ENCODE measurements around the gene HHIPL1. TPM values are rescaled to one million over a fixed set of nuclear protein-coding genes. Genes with fewer than 3 reads are reported as not detected.
"Not testable (repeated sequence)": the region's sequence is repeated elsewhere in the genome, so short reads cannot be mapped to it uniquely, and the experiment has no call there.

HHIPL1 gene
- total RNA-seq, 1 donor from 2014 or later: not detected

DNA sequence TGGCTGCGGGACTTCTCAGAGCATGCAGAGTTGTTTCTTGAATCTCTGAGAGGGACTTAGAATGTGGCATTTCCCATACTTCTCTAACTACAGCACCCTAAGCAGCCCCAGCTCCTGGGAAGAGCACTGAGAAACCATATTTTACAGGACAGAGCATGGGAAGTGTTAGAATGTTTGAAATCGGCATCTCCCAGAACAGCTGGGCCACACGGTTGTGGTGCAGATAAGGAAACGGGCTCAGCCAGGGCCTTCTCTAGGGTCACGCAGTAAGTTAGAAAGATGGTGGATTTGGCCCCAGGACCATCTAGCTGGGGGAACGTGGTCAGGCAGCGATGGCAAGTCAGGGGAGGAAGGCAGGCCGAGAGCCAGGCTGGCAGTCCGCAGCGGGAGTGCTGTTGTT is 10.5 kb upstream of the HHIPL1 start:
- no peak for DNase-seq
- Mint-ChIP-seq H3K27ac (no peak overlapping the region), H3K9me3 (no peaks in the 10 kb centered on the region), H3K4me1 (no peaks in the 10 kb centered on the region), H3K4me3 (no peak overlapping the region), H3K27me3 (peaks cover 3% of the 10 kb centered on the region), H3K36me3 (ENCODE audit: low read depth) (no peaks in the 10 kb centered on the region)
- intact Hi-C loops (cut with micrococcal nuclease): no loop called here

DNA sequence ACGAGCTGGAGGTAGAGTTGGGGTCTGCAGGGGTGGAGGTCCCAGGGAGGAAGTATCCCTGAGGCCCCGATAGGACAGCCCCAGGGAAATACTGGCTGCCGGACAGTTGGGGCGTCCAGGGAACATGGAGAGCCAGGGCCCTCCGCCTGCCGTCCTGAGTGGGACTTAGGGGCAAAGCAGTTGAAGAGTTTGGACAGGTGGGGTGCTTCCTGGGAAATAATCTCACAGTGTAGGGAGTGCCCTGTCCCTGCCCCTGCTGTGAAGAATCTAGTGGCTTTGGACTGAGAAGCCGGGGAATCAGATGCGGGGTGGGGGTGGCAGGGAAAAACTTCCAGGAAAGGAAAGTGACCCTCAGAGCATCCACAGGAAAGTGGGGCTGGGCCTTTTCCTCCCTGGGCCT is 9.8 kb upstream of the HHIPL1 start:
- Mint-ChIP-seq H3K36me3 (ENCODE audit: low read depth) (no peaks in the 10 kb centered on the region), H3K4me1 (no peaks in the 10 kb centered on the region), H3K9me3 (no peaks in the 10 kb centered on the region), H3K27ac (no peak overlapping the region), H3K27me3 (peaks cover 3% of the 10 kb centered on the region), H3K4me3 (no peak overlapping the region)
- intact Hi-C loops (cut with micrococcal nuclease): no loop called here
- DNase-seq: no peak

DNA sequence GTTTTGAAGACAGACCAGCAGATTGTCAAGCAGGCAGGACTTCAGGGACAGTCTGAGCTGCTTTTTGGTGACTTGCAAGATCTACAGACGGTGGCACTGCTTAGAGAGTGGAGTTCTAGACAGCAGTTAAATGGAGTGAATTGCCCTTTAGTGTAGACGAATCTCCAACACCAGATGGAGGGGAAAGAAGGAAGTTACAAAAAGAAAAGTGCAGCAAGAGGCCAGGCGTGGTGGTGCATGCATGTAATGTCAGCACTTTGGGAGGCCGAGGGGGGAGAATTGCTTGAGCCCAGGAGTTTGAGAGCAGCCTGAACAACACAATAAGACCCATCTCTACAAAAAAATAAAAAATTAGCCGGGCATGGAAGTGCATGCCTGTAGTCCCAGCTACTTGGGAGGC is 8.4 kb upstream of the HHIPL1 start:
- Mint-ChIP-seq H3K4me3 (no peak overlapping the region), H3K27me3 (peaks cover 3% of the 10 kb centered on the region), H3K9me3 (no peaks in the 10 kb centered on the region), H3K4me1 (no peaks in the 10 kb centered on the region), H3K36me3 (ENCODE audit: low read depth) (no peaks in the 10 kb centered on the region), H3K27ac (no peak overlapping the region)
- intact Hi-C loops (cut with micrococcal nuclease): no loop called here
- DNase-seq: no peak

DNA sequence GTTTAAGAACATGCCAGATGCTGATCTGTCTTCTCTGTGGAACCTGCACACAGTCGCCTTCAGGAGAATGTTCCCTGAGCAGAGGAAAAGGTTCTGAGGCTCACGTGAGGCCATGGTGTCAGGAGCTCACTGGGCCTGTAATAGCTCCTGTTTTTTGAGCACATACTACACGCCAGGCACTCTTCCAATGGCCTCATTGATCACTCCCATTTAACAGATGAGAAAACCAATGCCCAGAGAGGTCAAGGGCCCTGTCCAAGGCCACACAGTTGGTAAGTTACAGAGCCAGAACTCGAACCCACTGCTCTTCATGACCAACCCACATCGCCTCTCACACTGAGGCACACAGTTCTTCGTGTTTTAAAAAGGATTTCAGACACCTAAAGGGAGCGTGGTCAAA is 7.3 kb upstream of the HHIPL1 start:
- H3K4me3 Mint-ChIP-seq: no peak overlapping the region
- no peaks in the 10 kb centered on the region for H3K4me1 Mint-ChIP-seq
- no peak for DNase-seq
- H3K27ac Mint-ChIP-seq: no peak overlapping the region
- no peaks in the 10 kb centered on the region for H3K9me3 Mint-ChIP-seq
- peaks cover 5% of the 10 kb centered on the region for H3K27me3 Mint-ChIP-seq
- no peaks in the 10 kb centered on the region for H3K36me3 Mint-ChIP-seq (ENCODE audit: low read depth)
- intact Hi-C loops (cut with micrococcal nuclease): no loop called here

DNA sequence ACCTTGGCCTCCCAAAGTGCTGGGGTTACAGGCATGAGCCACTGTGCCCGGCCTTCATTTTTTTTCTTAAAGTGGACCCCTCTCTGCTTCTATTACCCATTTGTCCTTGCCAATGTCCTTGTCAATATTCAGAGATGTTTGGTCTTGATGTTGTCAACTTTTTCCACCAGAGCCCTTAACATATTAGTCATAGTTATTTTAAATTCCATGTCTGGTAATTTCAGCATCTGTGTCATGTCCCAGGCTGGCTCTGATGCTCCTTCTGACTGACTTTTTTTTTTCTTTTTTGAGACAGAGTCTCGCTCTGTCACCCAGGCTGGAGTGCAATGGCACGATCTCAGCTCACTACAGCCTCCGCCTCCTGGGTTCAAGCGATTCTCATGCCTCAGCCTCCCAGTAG is 2.2 kb upstream of the HHIPL1 start:
- H3K9me3 Mint-ChIP-seq; H3K4me1 Mint-ChIP-seq; DNase-seq; intact Hi-C loops (cut with micrococcal nuclease); H3K36me3 Mint-ChIP-seq (ENCODE audit: low read depth); H3K27ac Mint-ChIP-seq; H3K4me3 Mint-ChIP-seq: not testable (repeated sequence)
- peaks cover 27% of the 10 kb centered on the region for H3K27me3 Mint-ChIP-seq

DNA sequence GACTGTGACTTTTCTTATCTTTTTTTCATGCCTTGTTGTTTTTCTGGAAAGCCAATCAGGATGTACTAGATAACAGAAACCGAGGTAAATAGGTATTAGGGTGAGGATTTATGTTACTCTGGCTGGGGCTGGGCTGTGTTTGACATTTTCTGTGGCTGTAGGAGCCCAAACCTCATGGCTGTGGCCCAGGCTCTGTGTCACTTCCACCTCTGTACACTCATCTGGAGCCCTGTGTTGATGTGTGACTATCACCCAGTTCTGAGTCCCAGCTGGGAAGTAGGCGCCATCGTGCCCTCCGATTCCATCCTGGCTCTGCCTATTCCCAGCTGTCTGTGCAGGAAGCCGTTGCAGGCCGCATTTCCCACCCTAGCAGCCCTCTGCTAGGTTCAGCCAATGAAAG is 1.6 kb upstream of the HHIPL1 start:
- Mint-ChIP-seq H3K9me3 (no peaks in the 10 kb centered on the region), H3K36me3 (ENCODE audit: low read depth) (no peaks in the 10 kb centered on the region), H3K4me3 (no peak overlapping the region), H3K27ac (no peak overlapping the region), H3K4me1 (no peaks in the 10 kb centered on the region), H3K27me3 (peaks cover 27% of the 10 kb centered on the region)
- intact Hi-C loops (cut with micrococcal nuclease): no loop called here
- no peak for DNase-seq

DNA sequence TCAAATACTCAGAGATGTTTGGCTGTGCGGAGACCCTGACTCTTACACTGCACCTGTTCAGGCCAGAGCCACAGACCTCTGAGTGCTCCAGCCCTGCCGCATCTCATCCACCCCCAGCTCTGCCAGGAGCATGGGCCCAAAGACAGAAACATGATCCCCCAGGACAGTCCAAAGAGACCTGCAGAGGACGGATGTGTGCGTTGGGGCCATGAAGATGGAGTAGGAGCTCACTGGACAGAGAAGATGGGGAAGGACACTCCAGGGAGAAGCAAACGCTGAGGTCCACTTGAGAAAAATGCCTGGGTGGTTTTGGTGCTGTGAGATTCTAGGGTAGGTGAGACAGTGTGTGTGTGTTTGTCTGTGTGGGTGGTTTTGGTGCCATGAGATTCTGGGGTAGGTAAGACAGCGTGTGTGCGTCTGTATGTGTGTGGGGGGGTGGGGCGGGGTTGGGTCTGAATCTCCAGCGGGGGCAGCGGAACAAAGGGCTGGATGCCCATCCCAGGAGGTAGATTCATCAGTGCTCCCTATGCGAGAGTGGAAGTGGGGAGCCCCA is 818 bp upstream of the HHIPL1 start:
- peaks cover 27% of the 10 kb centered on the region for H3K27me3 Mint-ChIP-seq
- H3K27ac Mint-ChIP-seq: no peak overlapping the region
- intact Hi-C loops (cut with micrococcal nuclease): no loop called here
- H3K9me3 Mint-ChIP-seq: no peaks in the 10 kb centered on the region
- no peaks in the 10 kb centered on the region for H3K36me3 Mint-ChIP-seq (ENCODE audit: low read depth)
- no peaks in the 10 kb centered on the region for H3K4me1 Mint-ChIP-seq
- no peak for DNase-seq
- H3K4me3 Mint-ChIP-seq: no peak overlapping the region

DNA sequence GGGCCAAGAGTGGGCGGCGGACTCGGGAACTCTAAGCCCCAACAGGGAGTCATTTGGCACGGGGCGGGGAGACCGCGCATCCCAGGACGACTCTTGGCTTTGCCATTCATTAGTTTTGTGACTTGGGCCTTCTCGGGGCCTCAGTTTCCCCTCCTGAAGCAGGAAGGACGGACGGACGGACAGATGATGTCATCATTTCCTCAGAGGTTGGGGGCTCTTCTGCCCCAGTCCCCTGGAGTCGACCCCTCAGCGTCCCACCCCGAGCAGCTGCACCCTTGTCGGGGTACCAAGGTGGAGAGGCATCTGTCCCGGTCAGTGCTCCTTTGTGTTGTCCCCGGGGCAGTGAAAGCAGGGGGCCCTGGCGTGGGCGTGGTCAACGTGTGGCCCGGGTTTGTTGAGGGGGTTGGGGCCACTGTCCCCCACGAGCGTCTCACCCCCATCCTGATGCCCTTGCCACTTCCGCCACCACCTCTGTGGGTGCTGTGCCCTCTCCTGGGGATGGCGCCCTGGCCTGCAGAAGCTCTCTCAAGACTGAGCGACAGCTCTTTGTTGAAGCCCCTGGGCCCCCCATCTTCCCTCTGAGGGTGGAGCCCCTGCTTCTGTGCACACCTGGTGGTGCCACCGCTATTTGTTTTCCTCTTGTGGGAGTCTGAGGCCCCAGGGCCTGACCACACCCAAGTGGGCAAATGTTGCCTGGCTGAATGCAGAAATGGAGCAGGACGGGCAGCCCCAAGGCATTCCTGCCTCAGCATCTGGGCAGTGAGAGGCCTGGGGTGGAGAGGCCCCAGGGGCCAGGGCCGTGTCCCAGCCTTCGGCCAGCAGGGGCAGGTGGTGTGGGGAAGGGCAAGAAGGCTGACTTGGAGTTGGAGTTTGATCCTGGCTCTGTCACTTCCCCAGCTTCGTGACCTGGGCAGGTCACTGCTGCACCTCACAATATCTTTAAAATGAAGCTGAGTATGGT is 896 bp downstream of the HHIPL1 start:
- H3K4me1 Mint-ChIP-seq: no peaks in the 10 kb centered on the region
- no peaks in the 10 kb centered on the region for H3K9me3 Mint-ChIP-seq
- no peaks in the 10 kb centered on the region for H3K36me3 Mint-ChIP-seq (ENCODE audit: low read depth)
- peaks cover 27% of the 10 kb centered on the region for H3K27me3 Mint-ChIP-seq
- H3K27ac Mint-ChIP-seq: no peak overlapping the region
- no peak for DNase-seq
- H3K4me3 Mint-ChIP-seq: no peak overlapping the region
- intact Hi-C loops (cut with micrococcal nuclease): no loop called here

DNA sequence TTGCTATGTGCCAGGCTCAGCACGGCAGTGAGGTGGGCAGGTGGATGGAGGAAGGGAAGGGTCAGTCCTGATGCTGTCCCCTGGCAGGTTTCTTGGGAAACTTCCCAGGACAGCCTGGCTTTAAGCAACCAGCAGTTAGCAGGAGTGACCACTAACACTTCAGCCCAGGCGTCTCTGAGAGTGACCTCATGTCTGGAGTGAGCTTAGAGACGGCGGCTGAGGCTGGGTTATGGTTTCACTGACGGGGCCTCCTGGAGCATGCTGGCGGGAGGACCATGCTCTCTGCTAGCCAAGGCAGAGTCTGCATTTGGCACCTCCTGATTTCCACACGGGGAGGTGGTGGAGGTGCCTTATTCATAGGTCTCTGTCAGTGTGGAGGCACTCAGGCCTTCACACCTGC is 2.5 kb downstream of the HHIPL1 start:
- no peak overlapping the region for H3K27ac Mint-ChIP-seq
- H3K4me1 Mint-ChIP-seq: no peaks in the 10 kb centered on the region
- DNase-seq: no peak
- no peaks in the 10 kb centered on the region for H3K9me3 Mint-ChIP-seq
- no peaks in the 10 kb centered on the region for H3K36me3 Mint-ChIP-seq (ENCODE audit: low read depth)
- intact Hi-C loops (cut with micrococcal nuclease): no loop called here
- no peak overlapping the region for H3K4me3 Mint-ChIP-seq
- H3K27me3 Mint-ChIP-seq: peaks cover 23% of the 10 kb centered on the region

DNA sequence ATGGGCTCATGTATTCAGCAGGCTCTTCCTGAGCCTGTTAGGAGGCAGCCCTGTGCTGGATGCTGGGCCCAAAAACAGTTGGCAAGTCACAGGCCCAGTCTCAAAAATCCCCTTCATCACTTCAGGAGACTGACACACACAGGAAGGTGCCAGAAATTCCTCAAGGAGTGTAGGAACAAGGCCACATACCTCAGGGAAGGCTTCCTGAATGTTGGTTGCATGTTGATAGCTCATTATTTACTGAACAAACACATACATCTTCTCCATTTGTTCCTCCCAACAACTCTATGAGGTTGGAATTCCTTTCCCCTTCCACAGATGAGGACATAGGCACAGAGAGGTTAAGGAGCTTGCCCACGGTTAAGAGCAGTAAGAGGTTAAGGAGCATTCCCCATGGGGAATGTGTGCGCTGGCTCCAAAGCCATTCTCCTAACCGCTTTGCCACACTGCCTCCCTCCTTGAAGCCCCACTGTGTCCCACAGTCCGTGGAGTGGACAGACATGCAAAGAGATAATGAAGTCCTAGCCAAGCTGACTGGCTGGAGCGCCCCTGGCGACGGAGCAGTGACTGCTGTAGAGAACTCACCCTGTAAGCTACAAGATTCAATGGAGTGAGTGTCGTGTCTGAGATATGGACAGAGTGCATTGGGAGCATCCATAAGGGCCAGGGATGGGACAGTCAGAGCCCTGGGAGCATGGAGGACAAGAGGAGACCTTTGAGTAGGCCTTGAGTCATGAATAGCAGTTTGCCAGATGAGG is 3.3 kb downstream of the HHIPL1 start:
- intact Hi-C loops (cut with micrococcal nuclease): no loop called here
- Mint-ChIP-seq H3K4me3 (no peak overlapping the region), H3K27ac (no peak overlapping the region), H3K9me3 (no peaks in the 10 kb centered on the region), H3K4me1 (no peaks in the 10 kb centered on the region), H3K36me3 (ENCODE audit: low read depth) (no peaks in the 10 kb centered on the region), H3K27me3 (peaks cover 23% of the 10 kb centered on the region)
- no peak for DNase-seq

DNA sequence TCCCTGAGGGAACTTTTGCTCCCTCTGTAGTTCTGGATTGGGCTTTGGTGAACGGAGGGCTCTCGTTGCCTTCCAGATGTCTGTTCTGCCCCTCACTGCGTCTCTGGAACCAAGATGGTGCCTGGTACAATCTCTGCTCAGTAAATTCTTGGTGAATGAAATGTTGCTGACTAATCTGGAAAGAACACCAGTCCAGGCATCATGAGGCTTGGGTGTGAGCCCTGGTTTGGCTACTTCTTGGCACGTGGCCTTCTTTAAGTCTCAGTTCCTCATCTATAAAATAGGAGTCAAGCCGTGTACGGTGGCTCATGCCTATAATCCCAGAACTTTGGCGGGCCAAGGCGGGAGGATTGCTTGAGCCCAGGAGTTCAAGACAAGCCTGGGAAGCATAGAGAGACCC is 4.3 kb downstream of the HHIPL1 start:
- H3K4me3 Mint-ChIP-seq: no peak overlapping the region
- no peaks in the 10 kb centered on the region for H3K9me3 Mint-ChIP-seq
- intact Hi-C loops (cut with micrococcal nuclease): no loop called here
- H3K27ac Mint-ChIP-seq: no peak overlapping the region
- no peaks in the 10 kb centered on the region for H3K4me1 Mint-ChIP-seq
- peaks cover 15% of the 10 kb centered on the region for H3K27me3 Mint-ChIP-seq
- H3K36me3 Mint-ChIP-seq (ENCODE audit: low read depth): no peaks in the 10 kb centered on the region
- no peak for DNase-seq

DNA sequence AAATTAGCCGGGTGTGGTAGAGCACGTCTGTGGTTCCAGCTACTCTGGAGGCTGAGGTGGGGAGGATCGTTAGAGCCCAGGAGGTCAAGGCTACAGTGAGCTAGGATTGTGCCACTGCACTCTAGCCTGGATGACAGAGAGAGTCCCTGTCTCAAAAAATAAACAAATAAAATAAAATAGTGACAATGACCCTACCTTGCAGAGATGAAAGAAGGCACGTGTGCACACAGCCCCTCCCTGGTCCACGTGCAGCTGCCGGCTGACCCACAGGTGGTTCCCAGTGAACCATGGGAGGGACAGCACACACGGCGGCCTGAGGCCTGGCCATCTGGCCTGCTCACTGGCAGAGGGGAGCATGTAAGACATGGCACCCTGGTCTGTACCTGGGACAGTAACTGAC is 4.7 kb downstream of the HHIPL1 start:
- intact Hi-C loops (cut with micrococcal nuclease): no loop called here
- Mint-ChIP-seq H3K4me3 (no peak overlapping the region), H3K9me3 (no peaks in the 10 kb centered on the region), H3K36me3 (ENCODE audit: low read depth) (no peaks in the 10 kb centered on the region), H3K27me3 (peaks cover 15% of the 10 kb centered on the region), H3K27ac (no peak overlapping the region), H3K4me1 (no peaks in the 10 kb centered on the region)
- no peak for DNase-seq

DNA sequence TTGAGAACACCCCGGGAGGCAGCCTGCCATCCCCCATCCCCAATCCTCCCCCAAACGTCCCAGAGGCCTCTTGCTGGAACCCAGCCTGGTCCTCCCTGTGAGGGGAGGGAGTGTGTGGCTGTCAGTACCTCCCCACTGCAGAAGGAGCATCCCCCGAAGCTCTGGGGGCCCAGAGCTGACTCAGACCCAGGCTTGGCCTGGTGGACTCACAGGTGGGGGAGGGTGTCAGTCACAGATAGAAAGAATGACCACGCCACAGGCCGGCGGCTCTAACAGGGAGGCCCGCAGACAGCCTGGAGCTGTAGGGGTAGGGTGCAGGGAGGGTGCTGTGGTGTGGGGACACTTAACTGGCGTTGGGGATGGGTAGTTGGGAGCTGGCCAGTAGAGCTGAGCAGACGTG is 5.3 kb downstream of the HHIPL1 start:
- Mint-ChIP-seq H3K4me1 (no peaks in the 10 kb centered on the region), H3K9me3 (no peaks in the 10 kb centered on the region), H3K4me3 (no peak overlapping the region), H3K27me3 (peaks cover 16% of the 10 kb centered on the region), H3K36me3 (ENCODE audit: low read depth) (no peaks in the 10 kb centered on the region), H3K27ac (no peak overlapping the region)
- intact Hi-C loops (cut with micrococcal nuclease): no loop called here
- DNase-seq: no peak
